ENCODE data around the gene USP17L21. TPM values are rescaled to one million over a fixed set of nuclear protein-coding genes. Genes with fewer than 3 reads are reported as not detected.

USP17L21 gene, protein sequence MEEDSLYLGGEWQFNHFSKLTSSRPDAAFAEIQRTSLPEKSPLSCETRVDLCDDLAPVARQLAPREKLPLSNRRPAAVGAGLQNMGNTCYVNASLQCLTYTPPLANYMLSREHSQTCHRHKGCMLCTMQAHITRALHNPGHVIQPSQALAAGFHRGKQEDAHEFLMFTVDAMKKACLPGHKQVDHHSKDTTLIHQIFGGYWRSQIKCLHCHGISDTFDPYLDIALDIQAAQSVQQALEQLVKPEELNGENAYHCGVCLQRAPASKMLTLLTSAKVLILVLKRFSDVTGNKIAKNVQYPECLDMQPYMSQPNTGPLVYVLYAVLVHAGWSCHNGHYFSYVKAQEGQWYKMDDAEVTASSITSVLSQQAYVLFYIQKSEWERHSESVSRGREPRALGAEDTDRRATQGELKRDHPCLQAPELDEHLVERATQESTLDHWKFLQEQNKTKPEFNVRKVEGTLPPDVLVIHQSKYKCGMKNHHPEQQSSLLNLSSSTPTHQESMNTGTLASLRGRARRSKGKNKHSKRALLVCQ
- total RNA-seq: not detected in 2 replicates

GRCh38 chr4:9262572-9262971, at the start of gene USP17L21:
Gene USP17L21 (plus strand): TSS chr4:9262872. CDS start chr4:9262872, 0 bp downstream.

DNA sequence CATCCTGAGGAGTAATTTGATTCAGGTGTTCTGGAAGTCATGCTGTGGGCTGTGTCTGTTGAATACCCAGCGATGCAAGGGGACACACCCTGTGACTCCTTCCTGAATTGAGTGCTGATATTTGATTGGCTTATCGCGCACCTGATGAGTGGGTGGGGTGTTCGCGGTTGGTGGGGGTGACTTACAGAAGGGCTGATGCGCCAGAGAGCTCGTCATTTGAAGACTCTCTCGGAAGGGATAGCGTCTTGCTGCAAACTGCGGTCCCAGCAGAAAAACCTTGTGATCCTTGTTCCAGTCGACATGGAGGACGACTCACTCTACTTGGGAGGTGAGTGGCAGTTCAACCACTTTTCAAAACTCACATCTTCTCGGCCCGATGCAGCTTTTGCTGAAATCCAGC, 47.6 kb upstream of the USP17L21 start, which contains the start of gene USP17L11:
TSS of gene USP17L11 (plus strand) at position 301 of the 400 bp plus-strand sequence. CDS start at position 301, 0 bp downstream.

DNA sequence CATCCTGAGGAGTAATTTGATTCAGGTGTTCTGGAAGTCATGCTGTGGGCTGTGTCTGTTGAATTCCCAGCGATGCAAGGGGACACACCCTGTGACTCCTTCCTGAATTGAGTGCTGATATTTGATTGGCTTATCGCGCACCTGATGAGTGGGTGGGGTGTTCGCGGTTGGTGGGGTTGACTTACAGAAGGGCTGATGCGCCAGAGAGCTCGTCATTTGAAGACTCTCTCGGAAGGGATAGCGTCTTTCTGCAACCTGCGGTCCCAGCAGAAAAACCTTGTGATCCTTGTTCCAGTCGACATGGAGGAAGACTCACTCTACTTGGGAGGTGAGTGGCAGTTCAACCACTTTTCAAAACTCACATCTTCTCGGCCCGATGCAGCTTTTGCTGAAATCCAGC, 42.8 kb upstream of the USP17L21 start, which contains the start of gene USP17L12:
TSS of gene USP17L12 (plus strand) at position 301 of the 400 bp plus-strand sequence. CDS start at position 301, 0 bp downstream.

DNA sequence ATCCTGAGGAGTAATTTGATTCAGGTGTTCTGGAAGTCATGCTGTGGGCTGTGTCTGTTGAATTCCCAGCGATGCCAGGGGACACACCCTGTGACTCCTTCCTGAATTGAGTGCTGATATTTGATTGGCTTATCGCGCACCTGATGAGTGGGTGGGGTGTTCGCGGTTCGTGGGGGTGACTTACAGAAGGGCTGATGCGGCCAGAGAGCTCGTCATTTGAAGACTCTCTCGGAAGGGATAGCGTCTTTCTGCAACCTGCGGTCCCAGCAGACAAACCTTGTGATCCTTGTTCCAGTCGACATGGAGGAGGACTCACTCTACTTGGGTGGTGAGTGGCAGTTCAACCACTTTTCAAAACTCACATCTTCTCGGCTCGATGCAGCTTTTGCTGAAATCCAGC, 38.1 kb upstream of the USP17L21 start, which contains the start of gene USP17L13:
TSS of gene USP17L13 (plus strand) at position 301 of the 400 bp plus-strand sequence. CDS start at position 301, 0 bp downstream.

GRCh38 chr4:9234085-9234484, 28.6 kb upstream of the USP17L21 start, which contains the start of gene USP17L15:
Gene USP17L15 (plus strand): TSS chr4:9234385. CDS start chr4:9234385, 0 bp downstream.

GRCh38 chr4:9243579-9243978, 19.1 kb upstream of the USP17L21 start, which contains the start of gene USP17L17:
Gene USP17L17 (plus strand): TSS chr4:9243879. CDS start chr4:9243879, 0 bp downstream.

GRCh38 chr4:9247953-9248680, 14.6 kb upstream of the USP17L21 start, which contains the start of gene USP17L18:
Gene USP17L18 (plus strand): TSS chr4:9248630. CDS start chr4:9248630, 0 bp downstream.

DNA sequence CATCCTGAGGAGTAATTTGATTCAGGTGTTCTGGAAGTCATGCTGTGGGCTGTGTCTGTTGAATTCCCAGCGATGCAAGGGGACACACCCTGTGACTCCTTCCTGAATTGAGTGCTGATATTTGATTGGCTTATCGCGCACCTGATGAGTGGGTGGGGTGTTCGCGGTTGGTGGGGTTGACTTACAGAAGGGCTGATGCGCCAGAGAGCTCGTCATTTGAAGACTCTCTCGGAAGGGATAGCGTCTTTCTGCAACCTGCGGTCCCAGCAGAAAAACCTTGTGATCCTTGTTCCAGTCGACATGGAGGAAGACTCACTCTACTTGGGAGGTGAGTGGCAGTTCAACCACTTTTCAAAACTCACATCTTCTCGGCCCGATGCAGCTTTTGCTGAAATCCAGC, 9.6 kb upstream of the USP17L21 start, which contains the start of gene USP17L19:
TSS of gene USP17L19 (plus strand) at position 301 of the 400 bp plus-strand sequence. CDS start at position 301, 0 bp downstream.

DNA sequence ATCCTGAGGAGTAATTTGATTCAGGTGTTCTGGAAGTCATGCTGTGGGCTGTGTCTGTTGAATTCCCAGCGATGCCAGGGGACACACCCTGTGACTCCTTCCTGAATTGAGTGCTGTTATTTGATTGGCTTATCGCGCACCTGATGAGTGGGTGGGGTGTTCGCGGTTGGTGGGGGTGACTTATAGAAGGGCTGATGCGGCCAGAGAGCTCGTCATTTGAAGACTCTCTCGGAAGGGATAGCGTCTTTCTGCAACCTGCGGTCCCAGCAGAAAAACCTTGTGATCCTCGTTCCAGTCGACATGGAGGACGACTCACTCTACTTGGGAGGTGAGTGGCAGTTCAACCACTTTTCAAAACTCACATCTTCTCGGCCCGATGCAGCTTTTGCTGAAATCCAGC, 4.8 kb upstream of the USP17L21 start, which contains the start of gene USP17L20:
TSS of gene USP17L20 (plus strand) at position 301 of the 400 bp plus-strand sequence. CDS start at position 301, 0 bp downstream.

GRCh38 chr4:9267319-9267718, 4.6 kb downstream of the USP17L21 start, which contains the start of gene USP17L22:
Gene USP17L22 (plus strand): TSS chr4:9267619. CDS start chr4:9267619, 0 bp downstream.

Other genes starting within 250 kb of the USP17L21 start
- not detected in 2 replicates for gene FAM90A26, start 92.5 kb upstream of the USP17L21 start, total RNA-seq
- not detected in 2 replicates for gene USP17L10, start 52.2 kb upstream of the USP17L21 start, total RNA-seq
- gene USP17L11, start 47.5 kb upstream of the USP17L21 start, total RNA-seq: not detected in 2 replicates
- not detected in 2 replicates for gene USP17L12, start 42.7 kb upstream of the USP17L21 start, total RNA-seq
- gene USP17L13, start 38.0 kb upstream of the USP17L21 start, total RNA-seq: not detected in 2 replicates
- gene USP17L15, start 28.5 kb upstream of the USP17L21 start, total RNA-seq: not detected in 2 replicates
- not detected in 2 replicates for gene USP17L17, start 19.0 kb upstream of the USP17L21 start, total RNA-seq
- not detected in 2 replicates for gene USP17L18, start 14.2 kb upstream of the USP17L21 start, total RNA-seq
- gene USP17L19, start 9.5 kb upstream of the USP17L21 start, total RNA-seq: not detected in 2 replicates
- not detected in 2 replicates for gene USP17L20, start 4.7 kb upstream of the USP17L21 start, total RNA-seq
- gene USP17L22, start 4.7 kb downstream of the USP17L21 start, total RNA-seq: not detected in 2 replicates
- gene USP17L24, start 62.3 kb downstream of the USP17L21 start, total RNA-seq: not detected in 2 replicates
- not detected in 2 replicates for gene USP17L25, start 67.0 kb downstream of the USP17L21 start, total RNA-seq
- gene USP17L26, start 71.8 kb downstream of the USP17L21 start, total RNA-seq: not detected in 2 replicates
- gene USP17L5, start 76.5 kb downstream of the USP17L21 start, total RNA-seq: not detected in 2 replicates
- gene USP17L27, start 81.3 kb downstream of the USP17L21 start, total RNA-seq: not detected in 2 replicates
- not detected in 2 replicates for gene USP17L28, start 86.0 kb downstream of the USP17L21 start, total RNA-seq
- gene USP17L29, start 90.8 kb downstream of the USP17L21 start, total RNA-seq: not detected in 2 replicates
- not detected in 2 replicates for gene USP17L30, start 100.3 kb downstream of the USP17L21 start, total RNA-seq
- gene DEFB131A, start 181.5 kb downstream of the USP17L21 start, total RNA-seq: not detected in 2 replicates

Data from bladder microvascular endothelial cell (primary cell).